GM15510 (cell line): ENCODE data around the gene TACO1.

Experiments
- POLR2A ChIP-seq: IDR thresholded peaks from 3 replicates; pipeline ENCODE4 v1.6.1; 2011; ENCODE audit warnings: borderline replicate concordance; ENCODE audit not compliant: insufficient read length; ENCODE audit errors: extremely low read depth

Gene TACO1

GRCh38 chr17:63622574-63623390, 22.1 kb downstream of the TACO1 start:
- no peak for TF ChIP-seq POLR2A

DNA sequence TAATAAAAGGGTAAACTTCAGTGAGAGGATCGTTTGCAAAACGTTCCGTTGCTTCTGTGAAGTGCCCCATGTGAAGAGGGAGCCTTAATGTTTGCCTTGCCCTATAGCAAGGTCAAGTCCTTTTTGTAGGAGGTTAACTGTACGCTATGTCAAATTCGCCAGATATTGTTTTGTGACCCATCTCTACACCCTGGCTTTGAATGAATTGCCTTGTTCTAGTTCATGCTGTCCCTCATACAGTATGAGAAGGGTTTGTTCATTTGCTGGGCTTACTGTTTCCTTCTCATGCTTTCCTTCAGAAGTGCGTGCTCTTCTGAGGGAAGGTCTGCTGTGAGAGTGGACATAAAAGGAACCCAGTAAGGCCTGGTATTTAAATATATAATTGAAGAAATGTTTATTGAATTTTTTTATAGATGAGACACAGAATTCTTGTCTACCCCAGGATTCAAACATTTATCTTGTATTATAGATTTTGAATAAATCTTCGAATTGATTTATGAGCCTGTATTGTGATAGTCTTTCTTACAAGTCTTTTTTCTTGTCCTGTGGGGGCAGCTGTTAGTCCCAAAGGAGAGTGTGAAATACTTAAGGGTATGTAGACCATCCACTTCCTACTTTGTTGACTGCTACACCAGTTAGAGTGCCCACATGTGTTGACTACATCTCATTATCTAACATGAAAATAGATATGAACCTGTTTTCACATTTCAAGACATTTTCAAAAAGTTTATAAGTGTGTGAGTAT, 23.3 kb downstream of the TACO1 start:
- TF ChIP-seq POLR2A, result no peak

GRCh38 chr17:63624531-63624880, 23.8 kb downstream of the TACO1 start:
- TF ChIP-seq POLR2A, result no peak

DNA sequence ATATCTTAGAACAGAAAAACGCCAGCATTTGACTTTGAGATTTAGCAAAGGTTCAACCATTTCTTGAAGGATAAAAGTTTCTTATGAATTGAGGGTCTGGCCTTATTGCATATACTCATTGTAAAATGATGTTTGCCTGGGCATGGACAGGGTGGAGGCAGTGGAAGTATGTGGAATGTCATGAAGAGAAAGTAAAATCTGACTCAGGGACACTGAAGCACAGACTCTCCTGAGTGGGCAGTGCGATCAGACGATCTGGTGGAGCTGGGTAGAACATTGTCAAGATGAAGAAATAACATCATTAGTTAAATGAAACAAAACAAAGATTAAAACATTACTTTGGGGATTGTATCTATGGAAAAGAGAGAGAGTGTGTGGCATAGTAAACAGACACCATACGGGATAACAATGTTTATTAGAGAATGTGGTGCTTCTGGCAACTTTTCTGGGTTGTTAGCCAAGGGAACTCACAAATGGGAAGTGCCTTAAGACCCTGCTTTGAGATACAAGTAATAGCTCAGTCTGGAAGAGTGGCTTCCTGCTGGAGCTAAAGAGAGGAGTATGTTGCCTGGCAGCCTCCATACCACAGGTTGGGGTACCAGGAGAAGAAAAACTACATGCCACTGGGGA, 26.0 kb downstream of the TACO1 start:
- no peak for TF ChIP-seq POLR2A

GRCh38 chr17:63629627-63630026, 28.9 kb downstream of the TACO1 start:
- no peak for TF ChIP-seq POLR2A

- no peak for TF ChIP-seq POLR2A
Observed at GRCh38 chr17:63631062-63631461, 30.4 kb downstream of the TACO1 start.

GRCh38 chr17:63631626-63632025, 30.9 kb downstream of the TACO1 start:
- TF ChIP-seq POLR2A, result no peak

DNA sequence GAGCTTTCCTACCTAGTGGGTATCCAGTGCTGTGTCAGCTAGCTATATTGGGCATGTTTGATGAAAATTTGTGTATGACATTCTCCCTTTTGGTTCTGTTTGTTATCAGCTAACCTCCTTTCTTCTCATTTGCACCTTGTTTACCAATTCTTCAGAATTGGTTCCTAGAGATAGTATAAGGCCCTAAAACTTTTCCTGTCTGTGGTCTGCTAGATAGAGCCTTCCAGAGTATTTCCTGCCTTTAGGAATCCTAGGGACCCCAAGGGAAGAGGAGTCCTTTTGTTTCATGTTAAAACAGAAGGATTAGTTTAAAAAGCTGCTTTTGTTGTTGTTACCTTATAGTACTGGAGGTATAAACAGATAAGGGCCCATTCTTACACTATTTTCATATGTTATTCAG, 33.0 kb downstream of the TACO1 start:
- no peak for TF ChIP-seq POLR2A

- no peak for TF ChIP-seq POLR2A
Observed at GRCh38 chr17:63634163-63634562, 33.5 kb downstream of the TACO1 start.

- TF ChIP-seq POLR2A, result no peak
Observed at GRCh38 chr17:63634816-63635215, 34.1 kb downstream of the TACO1 start.

DNA sequence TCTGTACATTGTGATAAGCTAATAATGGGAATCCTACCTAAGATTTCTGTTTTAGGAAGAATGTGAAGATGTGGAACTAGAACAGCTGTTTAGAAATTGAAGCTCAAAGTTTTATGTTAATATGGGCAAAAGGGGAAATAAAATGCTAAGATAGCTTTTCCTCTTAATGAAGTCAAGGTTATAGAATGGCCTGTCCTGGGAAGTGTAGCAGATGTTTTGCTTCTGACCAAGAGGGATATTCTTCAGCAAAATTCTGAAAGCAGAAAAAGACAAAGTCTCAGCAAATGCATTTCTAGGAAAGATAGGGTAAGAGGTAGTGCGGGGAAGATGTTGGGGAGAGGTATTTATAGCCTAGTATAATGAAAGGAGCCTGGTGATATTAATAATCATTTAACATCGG, 34.6 kb downstream of the TACO1 start:
- no peak for TF ChIP-seq POLR2A

GRCh38 chr17:63635787-63636186, 35.1 kb downstream of the TACO1 start:
- no peak for TF ChIP-seq POLR2A

DNA sequence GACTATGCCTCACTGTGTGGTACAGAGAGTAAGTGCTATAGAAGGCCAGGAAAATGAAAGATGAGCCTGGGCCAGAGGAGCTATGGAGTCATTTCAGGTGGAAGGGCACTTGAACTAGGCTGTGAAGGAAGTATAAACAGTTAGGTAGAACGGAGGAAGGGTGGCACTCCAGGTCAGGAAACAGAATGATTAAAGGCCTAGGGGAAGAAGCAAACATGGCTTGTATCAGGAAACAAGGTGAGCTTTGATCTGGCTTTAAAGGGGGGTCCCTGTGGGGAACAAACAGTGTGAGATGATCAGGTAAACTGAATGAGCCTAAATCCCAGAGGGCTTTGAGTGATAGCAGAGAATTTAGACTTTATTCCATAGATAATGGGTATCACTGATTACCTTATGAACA, 38.4 kb downstream of the TACO1 start:
- TF ChIP-seq POLR2A, result no peak

GRCh38 chr17:63640038-63640437, 39.3 kb downstream of the TACO1 start:
- TF ChIP-seq POLR2A, result no peak

GRCh38 chr17:63641692-63642448, 41.2 kb downstream of the TACO1 start:
- no peak for TF ChIP-seq POLR2A
